ENCODE measurements around the gene CHAC1.

CHAC1 gene, protein sequence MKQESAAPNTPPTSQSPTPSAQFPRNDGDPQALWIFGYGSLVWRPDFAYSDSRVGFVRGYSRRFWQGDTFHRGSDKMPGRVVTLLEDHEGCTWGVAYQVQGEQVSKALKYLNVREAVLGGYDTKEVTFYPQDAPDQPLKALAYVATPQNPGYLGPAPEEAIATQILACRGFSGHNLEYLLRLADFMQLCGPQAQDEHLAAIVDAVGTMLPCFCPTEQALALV

DNA sequence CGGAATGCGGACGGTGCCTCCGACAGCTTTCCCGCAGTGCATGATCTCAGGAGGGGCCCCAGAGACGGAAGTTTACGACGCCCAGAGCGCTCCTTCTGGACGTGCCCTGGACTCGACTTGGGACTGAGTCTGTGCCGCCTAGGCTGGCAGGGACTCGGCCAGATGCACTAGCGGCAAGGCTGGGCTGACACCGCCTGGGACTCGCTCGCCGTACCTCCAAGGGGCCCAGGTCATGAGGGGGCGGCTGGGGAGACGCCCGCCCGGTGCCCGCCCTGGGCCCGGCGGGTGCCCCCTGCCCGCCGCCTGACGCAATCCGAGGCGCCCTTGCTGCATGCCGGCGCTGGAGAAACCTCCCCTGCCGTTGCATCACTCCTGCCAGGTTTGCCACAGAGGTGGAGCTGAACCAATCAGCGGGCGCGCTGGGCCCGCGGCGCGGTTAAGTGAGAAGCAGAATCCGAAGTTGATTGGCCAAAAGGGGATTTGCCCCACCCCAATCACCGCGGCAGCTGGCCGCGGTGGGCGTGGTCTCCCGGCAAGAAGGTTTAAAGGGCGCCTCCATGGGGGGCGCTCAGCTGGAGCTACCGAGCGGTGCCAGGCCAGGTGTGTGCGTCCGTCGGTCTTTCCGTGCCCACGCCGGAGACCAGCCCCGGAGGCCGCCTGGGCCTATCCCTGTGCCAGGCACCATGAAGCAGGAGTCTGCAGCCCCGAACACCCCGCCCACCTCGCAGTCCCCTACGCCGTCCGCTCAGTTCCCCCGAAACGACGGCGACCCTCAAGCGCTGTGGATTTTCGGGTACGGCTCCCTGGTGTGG lies at the start of gene CHAC1:
Gene CHAC1, plus strand, starts transcription at position 571 of the 812 bp plus-strand sequence. Its CDS starts 113 bp downstream, at position 684.
- DNase-seq (ENCODE audit: low spot score), result peak; percentile 99

DNA sequence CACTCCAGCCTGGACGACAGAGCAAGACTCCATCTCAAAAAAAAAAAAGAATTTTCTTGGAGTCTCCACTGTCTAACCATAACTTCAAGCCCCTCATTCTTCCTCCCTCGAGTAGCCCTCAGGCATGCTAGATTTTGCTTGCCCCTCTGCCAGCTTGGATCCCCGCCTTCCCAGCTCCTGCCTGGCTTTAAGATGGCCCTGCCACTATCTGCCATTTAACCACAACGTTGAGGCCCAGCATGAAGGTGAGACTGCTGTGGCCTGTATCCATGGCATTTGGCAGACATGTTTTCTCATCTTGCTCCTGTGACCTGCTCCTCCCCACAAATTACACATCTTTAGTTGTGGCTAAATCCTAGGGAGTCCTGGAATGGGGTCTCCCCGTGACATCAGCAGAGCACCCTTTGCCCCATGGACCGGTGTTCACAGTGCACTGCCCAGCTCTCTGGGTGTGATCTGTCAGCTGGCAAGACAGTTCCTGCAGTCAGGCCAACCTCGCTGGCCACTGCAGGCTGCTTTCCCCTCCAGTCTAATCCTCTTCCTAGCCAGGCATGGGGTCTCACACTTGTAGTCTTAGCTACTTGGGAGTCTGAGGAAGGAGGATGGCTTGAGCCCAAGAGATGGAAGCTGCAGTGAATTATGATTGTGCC lies 48.6 kb upstream of the CHAC1 start:
- DNase-seq (ENCODE audit: low spot score), result no peak

DNA sequence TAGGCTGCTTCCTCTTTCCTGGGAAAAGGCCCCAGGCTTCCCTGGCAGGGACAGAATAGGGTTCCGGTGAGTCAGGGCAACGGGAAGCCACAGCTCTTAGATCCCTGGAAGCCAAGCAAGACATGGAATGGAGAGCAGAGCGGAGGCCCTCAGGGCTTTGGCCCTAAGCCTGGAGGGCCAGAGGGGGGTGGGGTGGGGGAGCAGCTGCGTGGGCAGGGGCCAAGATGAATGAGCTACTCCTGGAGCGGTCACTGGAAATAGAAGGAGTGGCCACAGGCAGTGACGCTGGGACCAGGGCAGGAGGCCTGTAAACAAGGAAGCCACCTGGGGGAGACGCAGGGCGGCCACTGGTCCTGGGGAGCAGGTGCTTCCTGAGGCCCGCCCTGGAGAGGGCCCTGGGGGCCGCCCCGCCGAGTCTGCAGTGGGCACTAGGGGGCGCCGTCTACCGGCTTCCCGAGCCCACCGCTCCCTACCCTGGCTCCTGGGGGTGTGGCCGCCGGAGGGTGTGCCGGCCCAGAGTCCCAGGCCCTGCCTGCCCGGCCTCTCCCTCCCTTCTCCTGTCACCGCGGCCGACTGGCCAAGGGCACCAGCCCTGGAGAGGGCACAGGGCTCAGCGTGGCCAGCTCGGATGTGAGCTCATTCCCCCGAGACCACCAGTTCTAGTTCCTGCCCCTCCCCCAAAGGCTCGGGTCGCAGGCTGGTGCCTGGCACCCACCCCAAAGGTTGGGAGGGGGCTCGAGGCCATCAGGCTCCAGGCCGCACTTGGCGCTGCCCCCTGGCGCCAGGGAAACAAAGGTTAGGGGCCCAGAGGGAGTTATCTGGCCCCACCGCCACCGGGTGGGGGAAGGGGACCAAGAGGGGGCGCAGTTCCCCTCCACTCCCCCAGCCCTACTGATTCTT lies 46.9 kb upstream of the CHAC1 start:
- peak; percentile 80 for DNase-seq (ENCODE audit: low spot score)

DNA sequence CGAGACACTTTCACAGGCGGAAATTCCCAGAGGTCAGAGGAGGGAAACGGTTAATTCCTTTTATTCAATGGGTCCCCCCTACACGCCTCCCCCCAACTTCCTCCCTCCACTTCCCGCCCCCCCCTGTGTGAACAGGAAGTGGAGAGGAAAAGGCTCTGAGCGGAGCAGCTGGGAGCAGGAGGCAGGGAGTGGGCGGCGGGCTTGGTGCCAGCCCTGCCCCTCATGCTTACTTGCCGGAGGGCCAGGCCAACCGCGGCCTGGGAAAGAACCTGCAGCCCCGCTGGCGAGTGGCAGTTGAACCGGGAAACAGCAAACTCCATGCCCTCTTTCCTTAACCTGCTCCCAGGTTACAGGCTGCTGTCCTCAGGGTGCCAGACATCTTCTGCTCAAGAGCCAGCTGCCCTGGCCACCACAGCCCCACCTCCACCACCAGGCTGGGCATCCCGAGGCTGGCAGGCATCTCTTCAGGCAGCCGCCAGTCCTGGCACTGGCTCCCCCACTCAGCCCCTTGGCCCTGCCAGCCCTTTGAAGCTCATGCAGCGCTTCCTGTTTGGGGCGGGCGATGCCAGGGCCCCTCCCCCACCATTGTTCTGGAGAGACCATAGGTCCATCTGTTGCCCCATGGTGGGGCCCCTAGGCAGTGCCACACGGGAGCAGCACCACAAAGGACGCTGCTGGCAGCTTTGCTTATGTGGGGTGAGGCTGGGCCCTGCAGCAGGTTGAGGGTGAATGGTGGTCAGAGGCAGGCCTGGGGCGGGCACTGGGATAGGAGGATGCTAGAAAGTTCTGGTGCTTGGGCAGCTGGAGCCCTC lies 46.1 kb upstream of the CHAC1 start:
- DNase-seq (ENCODE audit: low spot score), result no peak

DNA sequence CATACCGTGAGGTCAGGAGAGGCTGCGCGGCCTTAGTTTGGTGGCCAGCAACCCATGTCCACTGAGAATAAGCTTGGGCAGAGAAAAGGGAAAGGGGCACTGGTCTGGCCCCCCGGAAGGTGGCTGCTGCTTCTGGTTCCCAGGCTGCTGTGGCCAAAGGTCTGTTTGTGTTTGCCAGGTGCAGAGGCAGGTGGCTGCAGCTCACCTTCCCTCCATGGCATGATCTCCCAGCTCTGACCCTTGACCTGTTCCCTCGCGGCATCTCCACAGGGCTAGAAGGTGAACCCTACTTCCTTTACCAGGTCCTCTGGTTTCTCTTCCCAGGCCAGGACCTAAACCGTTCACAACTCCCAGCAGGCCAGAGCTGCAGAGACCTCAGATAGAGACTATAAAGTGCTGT lies 45.2 kb upstream of the CHAC1 start:
- no peak for DNase-seq (ENCODE audit: low spot score)

DNA sequence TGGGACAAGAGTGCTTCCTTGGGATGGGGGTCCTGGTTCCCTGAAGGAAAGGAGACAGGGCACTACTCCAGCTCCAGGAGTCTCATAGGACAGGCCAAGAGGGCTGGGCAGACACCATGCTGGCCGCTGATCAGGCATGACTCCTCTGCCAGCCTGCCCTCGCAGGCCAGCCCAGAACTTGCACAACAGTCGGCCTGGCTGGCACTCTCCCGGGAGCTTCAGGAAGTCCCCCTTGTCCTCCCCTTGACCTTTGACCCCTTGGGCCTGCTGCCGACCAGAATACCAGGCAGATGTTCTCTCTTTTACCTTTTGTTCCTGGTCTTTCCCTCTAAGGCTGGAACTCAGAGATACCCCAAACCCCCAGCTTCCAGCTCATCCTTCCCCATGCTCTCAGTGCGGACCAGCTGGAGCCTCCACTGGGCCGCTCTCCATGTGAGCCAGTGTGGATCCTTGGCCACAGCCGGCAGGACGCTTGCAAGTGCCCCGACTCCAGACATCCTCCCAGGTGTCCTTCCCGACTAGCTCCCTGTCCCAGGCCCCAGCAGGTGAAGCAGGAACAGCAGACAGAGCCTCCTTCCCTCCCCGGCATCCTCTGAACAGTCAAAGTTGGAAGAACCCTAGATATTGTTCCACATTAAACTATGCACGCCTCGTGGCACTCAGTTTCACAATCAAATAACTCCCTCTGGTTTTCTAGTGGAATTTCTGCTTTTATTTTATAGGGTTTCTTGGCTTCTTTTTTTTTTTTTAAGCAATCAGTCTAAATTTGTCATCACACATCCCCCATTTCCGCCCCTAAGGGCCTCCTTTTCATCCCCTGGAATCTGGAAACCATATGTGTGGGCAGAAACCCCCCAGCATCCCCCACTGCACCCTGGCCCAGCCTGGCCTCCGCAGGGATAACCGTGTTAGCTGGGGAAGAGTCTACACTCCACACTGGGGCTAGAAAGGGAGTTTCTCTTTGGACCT lies 43.3 kb upstream of the CHAC1 start:
- DNase-seq (ENCODE audit: low spot score), result no peak

DNA sequence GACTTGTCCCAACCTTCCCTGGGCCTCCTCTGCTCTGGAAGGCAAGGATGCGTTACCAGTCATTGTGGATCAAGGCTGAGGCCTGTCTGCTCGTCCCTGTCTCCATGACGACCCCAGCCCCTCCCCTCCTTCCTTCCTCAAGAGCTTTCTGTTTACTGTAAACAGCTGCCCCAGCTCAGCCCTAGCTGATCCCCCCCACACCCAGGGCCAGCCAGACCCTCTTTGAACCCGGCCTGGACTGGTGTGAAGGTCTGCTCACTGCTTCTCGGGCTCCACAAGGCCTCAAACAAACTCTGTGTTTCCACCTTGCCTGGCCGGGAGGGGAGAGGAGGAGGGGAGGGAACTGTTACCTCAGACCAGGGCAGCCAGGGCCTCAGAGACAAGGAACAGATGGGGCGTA lies 42.1 kb upstream of the CHAC1 start:
- no peak for DNase-seq (ENCODE audit: low spot score)

DNA sequence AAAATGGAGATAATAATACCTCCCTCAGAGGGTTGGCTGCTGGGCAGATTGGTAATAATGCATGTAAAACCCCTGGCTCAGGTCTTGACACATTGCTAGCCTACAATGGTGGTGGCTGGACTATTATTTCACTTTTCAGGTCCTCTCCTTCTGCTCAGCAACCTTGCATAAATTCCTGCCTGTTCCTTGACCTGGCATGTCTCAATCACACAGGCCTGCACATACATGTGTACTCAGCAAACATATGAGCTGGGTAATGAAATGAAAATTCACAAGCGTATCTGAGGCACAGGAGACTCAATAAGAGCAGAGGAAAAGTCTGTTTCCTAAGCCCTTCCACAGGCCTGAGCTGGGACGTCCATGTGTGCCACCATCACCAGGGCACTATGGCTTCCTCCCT lies 41.6 kb upstream of the CHAC1 start:
- no peak for DNase-seq (ENCODE audit: low spot score)

DNA sequence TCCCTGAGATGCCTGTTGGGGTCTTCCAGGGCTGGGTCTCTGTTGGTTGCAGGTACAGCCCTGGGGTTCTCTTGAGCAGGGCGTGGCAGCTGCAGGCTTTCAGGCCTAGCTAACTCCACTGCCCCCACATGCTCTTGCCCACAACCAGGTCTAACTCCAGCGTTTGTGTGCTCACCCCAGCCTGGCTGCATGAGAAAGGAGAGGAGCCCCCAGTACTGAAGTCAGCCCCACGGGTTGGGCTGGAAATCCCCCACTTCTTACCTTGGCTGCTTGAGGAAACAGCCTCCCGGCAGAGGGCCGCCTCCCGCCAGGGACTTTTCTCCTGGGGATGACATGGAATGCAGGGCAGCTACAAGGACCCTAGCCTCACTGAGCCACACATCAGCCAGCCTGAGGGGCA lies 40.8 kb upstream of the CHAC1 start:
- no peak for DNase-seq (ENCODE audit: low spot score)

DNA sequence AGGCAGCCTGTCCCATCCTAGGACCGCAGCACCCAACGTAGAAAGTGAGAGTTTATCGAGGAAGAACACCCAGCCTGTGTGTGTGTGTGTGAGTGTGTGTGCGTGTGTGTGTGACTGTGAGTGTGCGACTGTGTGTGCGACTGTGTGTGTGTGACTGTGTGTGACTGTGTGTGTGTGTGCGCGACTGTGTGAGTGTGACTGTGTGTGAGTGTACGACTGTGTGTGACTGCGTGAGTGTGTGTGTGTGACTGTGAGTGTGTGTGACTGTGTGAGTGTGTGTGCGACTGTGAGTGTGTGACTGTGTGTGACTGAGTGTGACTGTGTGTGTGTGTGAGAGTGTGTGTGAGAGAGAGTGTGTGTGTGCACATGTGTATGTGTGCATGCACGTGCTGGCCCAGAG lies 39.3 kb upstream of the CHAC1 start:
- DNase-seq (ENCODE audit: low spot score), result no peak

DNA sequence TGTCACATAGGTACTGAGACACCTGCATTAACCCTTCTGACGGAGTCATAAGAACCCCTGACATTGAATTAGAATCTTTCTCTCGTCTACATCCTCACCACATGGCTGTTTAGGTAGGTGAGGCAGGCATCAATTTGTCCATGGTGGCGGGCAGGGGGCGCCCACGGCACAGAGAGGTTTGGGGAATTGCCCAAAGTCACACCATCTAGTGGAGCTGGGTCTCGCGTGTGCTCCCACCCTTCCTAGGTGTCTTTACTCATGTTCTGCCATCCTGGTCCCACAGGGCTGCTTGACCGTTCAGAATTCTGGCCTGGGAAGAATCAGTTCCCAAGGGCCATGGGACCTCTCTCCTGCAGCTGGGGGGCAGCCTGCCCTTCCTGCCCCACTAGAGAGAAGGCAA lies 38.8 kb upstream of the CHAC1 start:
- no peak for DNase-seq (ENCODE audit: low spot score)

DNA sequence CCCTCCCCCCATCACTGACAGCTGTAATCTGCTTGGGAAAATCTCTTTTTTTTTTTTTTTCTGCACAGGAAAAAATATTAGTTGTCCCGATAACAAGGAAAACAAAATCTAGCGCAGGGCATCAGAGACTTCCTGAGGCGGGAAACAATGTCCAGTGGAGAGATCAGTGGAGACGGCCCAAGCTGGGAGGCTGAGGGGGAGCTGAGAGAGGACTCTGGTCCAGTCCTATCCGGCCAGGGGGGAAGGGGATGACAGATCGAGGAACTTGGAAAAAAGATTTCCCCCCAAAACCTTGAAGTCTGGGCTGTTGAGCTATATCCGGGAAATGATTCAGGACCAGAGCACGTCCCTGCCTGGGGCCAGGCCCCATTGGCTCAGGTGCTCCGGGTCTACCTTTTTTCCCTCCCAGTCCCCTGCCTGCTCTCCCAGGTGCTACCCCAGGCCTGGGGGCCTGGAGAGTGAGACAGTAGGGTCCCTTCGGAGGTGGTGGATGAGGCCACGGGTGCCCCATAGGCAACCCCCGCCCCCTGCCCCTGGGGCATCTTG lies 38.1 kb upstream of the CHAC1 start:
- DNase-seq (ENCODE audit: low spot score), result no peak

DNA sequence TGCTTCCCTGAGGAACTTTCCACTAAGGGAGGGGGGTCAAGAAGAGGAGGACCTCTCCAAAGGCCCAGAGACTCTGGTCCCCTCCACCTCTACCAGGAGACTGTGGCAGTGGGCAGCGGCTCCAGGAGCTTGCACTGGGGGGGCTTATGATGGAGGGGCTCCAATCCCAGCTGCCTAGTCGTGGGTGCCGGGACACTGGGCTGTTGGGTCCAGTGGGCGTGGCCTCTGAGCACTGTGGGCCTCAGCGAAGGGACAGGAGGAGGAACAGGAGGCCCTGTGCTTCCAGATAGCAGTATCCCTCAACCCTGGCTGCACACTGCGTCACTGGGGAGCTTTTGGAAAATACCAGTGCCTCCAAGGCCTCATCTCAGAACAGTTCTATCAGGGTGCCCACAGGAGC lies 37.6 kb upstream of the CHAC1 start:
- DNase-seq (ENCODE audit: low spot score), result no peak

DNA sequence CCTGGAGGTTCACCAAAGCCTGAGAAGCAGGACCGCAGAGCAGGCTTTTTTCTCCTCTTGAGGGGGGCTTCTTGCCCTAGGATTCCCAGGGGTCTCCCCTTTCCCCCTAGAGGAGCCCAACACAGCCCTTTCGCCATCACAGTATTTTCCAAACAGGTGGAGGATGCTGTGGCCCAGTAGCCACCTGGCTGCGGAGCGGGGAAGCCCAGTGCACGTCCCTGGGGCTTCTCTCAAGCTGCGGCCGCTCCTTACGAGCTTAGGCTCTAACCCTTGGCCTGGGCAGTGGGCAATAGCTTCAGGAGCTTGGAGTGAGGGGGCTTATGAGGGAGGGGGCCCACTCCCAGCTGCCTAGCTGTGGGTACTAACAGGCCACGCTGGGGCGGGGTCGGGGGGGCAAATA lies 35.7 kb upstream of the CHAC1 start:
- DNase-seq (ENCODE audit: low spot score), result no peak

DNA sequence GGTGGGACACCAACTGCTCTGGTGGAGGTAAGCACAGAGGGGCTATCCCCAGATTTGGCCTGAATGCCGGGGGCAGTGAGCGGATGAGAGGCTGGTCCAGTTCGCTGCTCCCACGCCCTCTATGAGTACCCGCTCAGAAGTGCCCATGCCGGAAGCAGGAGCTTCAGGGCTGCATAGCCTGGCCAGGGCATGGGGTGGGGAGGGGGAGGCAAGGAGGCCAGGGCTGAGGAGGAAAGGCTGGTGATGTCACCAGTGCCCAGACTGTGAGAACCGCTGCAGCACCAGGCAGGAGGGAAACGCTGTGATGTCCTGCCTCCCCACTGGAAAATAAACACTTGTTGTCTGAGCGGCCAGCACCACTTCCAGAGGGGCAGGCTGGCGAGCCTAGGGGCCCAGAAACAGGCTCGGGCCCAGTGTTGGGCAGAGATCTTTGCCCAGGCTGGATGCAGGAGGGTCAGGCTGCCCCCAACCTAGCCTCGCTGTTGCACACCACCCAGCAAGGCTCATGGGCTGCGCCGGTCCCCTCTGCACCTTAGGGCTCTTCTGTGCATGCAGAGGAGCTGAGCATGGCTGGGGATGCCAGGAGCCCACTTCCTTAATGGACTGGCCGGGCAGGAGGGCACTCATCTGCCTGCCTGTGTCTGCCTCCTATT lies 35.0 kb upstream of the CHAC1 start:
- DNase-seq (ENCODE audit: low spot score), result no peak

DNA sequence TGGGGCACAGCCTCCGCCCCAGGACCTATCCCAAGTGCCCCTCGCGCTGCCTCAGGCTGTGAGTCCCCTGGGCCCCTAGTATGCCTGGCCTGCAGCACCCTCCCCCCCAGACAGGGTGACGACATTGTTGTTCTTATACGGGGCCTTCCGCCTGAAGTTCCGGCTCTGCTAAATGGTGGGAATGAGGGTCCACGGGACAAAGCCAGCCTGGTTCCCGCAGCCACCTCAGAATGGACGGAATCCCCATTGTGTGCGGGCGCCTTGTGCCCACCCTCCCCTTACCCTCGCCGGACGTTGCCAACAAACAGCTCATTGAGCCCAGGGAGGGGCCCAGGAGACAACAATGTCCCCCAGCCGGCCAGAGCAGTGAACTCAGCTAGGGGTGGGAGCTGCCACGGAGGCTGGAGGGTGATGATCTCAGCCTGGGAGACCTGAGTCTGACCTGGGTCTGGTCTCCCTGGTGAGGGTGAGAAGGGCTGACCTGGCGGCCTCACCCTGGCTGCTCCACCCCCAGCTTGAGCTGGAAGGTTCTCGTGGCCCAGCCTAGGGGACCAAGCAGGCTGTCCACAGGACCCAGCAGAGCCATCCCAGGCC lies 34.4 kb upstream of the CHAC1 start:
- no peak for DNase-seq (ENCODE audit: low spot score)

DNA sequence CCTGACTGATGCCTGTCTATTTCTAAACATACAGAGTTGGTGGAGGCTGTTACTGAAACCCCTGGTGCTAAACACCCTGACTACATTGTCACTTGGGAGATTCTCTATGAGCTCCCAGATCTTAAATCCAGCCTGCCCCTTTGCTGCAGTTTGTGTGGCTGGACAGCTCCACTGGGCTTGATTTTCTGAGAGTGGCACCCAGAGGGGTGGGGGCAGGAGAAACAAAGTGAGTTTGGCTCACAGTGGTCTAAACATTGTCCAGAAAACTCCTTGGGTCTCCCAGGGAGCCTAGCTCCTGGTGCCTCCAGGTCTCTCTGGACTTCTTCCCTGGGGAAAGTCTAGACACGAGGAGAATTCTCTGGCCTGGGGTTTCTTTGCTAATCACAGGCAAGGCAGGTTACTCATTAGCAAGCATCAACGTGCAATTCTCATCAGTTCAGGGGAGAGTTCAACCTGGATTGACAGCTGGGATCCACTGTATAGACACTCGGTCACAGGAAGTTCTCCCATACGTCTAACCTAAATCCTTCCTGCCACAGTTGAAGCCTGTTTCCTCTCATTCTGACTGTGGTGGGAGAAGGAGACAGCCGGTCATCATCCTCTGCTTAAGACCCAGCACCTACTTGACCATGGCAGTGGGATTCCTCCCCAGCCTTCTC lies 31.2 kb upstream of the CHAC1 start:
- DNase-seq (ENCODE audit: low spot score), result no peak

DNA sequence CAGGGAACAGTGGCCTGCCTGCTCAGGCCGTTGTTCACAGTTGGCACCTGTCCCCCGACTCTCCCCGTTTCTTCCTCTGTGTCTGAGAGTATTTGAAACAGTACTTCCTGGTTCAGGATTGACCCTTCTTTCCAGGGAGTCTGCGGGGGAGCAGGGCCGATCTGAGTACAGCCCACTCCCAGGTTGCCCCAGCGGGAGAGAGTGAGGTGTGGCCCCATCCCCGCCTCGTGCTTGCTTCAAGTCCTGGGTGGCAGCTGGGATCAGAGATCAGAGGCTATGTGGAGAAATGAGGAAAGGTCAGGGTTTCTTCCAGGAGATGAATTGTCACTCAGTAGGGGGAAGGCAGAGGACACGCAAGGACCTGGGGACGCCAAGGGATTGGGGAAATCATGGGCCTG lies 30.7 kb upstream of the CHAC1 start:
- DNase-seq (ENCODE audit: low spot score), result no peak

Data from HuH-7.5 (cell line).